NCI-H1417 (cell line): ENCODE data around the gene SNX21.
"Not testable (repeated sequence)": the region's sequence is repeated elsewhere in the genome, so short reads cannot be mapped to it uniquely, and the experiment has no call there.

Source experiments
- DNase-seq, 3 experiments: peaks; one replicate each; lab custom pipeline; 2025; lab: John Stamatoyannopoulos, UW

SNX21 gene

DNA sequence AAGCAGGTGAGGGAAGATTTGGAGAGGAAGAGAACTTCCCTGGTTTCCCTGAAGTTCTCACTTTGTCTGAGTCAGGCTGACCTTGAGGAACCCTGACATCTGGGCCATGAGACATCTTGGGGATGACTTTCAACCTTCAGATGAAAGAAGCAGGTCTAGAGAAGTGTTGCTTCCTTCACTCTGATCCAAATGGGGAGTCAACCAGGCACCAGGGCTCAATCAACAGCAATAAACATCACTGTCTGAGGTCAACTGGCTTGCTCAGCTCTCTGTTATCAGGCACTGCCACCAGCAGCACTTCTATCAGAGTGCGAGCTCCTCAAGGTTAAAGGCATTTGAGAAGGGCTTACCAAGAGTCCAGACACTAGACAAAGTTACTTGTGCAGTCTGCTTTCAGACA, 17.3 kb downstream of the SNX21 start:
- DNase-seq, result no peak

DNA sequence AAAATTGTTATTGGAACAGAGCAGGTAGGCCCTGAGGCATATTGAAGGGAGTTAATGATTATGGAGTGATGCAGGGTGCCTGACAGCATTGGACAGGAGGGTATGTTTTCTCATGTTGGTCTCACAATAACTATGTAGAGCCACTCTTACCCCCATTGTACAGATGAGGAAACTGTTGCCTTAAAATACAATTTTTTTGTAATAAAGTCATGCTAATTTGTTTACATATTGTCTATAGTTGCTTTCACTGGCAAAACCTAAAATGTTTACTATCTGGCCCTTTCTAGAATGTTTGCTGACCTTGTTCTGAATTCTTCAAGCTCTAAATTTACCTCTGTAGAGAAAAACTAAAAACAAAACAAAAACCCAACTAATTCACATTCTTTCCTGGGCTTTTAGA, 17.9 kb downstream of the SNX21 start:
- no peak for DNase-seq

DNA sequence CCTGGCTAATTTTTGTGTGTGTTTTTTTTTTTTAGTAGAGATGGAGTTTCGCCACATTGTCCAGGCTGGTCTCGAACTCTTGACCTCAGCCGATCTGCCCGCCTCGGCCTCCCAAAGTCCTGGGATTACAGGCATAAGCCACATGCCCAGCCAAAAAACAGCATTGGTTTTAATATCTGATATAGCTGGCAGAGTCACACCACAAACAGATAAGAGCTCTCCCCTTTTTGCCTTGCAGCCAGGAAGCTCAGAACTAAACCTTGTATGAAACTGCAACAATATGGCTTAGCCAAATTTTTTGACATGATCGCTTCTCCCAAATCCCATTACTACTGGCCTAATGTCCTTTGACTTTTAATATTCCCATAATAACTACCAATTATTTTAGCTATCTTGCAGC, 18.7 kb downstream of the SNX21 start:
- DNase-seq, result no peak

DNA sequence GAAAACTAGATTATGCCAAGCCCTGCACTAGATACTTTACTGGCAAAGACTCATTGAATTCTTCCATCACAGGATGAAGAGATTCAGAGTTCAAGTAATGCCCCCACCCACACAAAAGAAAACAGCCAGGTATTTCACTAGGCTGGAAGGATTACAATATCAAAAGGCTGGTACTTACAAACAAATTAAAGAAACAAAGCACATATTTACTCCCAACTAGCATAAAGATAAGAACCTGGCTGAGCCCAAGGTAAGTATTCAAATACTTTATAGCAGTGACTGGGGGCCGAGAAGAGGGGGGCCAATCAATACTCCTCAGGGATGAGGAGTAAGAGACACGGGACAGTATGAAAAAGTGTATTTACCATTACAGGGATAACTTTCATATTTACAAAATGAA, 19.9 kb downstream of the SNX21 start:
- no peak for DNase-seq

DNA sequence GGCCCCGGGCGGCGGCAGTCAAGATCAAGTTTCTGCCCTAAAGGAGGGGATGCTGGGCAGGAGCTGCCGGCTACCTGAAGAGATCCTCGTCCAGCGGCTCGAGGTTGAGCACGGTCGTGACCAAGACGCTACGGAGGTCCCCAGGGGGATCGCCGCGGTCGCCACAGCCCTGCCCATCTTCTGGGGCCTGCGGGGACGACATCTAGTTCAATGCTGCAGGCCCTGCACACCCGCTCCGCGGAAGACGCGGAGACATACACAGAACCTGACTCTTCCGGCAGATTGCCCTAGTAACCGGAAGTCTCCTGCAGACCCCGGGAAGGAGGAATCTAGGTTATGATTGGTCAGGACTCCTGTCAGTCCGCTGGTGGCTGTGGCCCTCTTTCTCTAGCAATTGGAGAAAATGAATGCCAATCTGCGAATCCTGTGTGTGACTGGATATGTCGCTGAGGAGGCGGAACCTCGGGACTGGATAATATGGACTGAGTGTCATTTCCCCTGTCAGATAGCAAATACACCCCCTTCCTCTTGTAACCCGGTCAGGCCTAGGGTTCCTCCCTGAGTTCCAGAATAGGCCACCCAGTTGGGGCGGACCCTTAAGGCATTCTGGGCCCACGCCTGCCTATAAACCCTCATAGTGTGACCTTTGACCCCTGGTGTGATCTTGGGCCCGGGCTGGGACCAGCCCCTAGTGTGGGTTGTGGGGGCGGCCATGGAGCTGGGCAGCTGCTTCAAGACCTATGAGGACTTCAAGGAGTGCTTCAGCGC, 23.7 kb downstream of the SNX21 start, which contains the start of the genes ACOT8 and ZSWIM3:
Gene ACOT8, minus strand, starts transcription at position 279 of the 768 bp plus-strand sequence. Its CDS starts 77 bp downstream, at position 202.
Gene ZSWIM3, plus strand, starts transcription at position 501 of the 768 bp plus-strand sequence. Its CDS starts 212 bp downstream, at position 713.
- DNase-seq, result peak; percentile 100

- DNase-seq, result no peak
Measured at GRCh38 chr20:45857882-45858216, 24.2 kb downstream of the SNX21 start.

DNA sequence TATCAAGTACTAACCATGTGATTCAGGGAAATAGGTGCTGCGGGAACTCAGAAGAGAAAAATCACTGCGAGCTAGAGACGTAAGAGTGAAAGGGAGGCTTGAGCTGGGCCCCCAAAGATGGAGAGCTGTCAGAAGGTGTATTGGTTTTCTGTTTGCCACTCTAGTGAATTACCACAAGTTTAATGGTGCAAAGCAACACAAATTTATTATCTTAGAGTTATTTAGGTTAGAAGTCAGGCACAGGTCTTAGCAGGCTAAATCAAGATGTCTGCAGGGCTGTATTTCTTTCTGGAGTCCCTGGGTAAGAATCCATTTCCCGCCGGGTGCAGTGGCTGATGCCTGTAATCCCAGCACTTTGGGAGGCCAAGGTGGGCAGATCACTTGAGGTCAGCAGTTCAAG, 26.3 kb downstream of the SNX21 start:
- no peak for DNase-seq

GRCh38 chr20:45860560-45861220, 27.1 kb downstream of the SNX21 start:
- DNase-seq, result peak; percentile 5 to 48 (median 21)

DNA sequence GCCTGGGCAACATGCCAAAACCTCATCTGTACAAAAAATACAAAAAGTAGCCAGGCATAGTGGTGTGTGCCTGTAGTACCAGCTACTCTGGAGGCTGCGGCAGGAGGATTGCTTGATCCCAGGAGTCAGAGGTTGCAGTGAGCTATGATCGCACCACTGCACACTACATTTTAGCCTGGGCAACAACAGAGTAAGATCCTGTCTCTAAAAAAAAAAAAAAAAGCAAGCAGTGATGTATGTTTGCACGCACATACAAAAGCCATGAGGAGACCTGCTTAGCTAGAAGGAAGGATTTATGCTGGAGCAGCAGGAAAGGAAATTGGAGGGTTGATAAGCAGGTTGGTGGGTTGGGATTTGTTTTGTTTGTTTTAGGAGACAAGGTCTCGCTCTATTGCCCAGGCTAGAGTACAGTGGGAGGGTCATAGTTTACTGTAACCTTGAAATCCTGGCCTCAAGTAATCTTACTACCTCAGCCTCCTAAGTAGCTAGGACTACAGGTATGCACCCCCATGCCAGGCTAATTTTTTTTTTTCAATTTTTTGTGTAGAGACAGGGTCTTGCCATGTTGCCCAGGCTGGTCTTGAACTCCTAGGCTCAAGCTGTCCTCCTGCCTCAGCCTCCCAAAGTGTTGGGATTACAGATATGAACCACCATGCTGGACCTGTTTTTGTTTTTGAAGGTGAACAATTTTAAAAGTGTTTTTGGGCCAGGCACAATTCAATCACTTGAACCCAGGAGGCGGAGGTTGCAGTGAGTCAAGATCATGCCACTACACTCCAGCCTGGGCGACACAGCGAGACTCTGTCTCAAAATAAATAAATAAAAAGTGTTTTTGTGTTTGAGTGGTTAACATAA, 27.8 kb downstream of the SNX21 start:
- DNase-seq, result no peak

- DNase-seq, result no peak
Measured at GRCh38 chr20:45863543-45864470, 30.2 kb downstream of the SNX21 start.

DNA sequence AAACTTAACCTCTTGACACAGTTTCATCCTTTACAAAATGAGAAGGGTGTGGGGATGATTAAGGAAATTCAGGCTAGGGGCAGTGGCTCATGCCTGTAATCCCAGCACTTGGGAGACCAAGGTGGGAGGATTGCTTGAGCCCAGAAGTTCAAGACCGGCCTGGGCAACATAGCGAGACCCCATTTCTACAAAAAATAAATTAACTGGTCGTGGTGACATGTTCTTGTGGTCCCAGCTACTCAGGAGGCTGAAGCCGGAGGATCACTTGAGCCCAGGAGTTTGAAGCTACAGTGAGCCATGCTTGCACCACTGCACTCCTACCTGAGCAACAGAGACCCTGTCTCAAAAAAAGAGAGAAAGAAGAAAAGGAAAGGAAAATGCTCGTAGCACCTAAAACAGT, 32.9 kb downstream of the SNX21 start:
- DNase-seq, result no peak

- DNase-seq, result no peak
Measured at GRCh38 chr20:45867136-45867818, 33.7 kb downstream of the SNX21 start.

DNA sequence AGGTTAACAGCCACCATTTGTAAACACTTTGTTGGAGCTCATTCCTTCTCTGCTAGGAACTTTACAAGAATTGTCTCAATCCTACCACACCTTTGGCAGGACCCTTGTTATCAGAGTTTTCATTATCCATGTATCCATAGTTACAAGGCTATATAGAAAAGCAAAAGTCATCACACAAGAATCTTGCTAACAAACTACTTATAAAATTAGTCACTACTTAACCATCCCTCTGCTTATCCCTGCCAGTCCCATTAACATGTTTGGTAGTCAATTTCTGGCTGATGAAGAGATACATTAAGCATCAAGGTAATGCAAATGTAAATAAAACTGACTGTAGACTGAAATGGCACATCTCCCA, 34.2 kb downstream of the SNX21 start:
- no peak for DNase-seq

DNA sequence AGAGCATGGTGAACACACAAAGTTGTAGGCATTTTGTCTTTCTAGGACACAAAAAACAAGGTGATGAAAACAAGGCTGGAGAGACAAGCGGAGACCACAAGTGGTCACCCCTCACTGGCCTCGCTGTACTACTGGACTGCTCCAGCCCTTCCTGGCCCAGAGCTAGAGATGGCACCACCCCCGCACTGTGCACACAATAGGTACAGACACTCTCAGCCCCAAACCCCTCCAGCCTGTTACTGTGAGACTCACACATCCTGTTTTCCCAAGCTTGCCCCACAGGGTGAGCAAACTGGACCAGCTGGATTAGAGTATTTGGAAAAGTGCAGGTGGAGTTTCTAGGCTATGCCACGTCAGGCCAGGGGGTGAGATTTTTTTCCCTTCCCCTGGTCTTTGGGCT, 39.0 kb downstream of the SNX21 start:
- DNase-seq, result no peak

- DNase-seq, result no peak
Measured at GRCh38 chr20:45873409-45874103, 40.0 kb downstream of the SNX21 start.

DNA sequence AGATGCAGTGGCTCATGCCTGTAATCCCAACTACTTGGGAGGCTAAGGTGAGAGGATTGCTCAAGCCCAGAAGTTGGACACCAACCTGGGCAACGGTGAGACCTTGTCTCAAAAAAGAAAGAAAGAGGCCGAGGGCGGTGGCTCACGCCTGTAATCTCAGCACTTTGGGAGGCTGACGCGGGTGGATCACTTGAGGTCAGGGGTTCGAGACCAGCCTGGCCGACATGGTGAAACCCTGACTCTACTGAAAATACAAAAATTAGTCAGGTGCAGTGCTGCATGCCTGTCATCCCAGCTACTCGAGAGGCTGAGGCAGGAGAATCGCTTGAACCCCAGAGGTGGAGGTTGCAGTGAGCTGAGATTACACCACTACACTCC, 40.5 kb downstream of the SNX21 start:
- not testable (repeated sequence) for DNase-seq

- DNase-seq, result no peak
Measured at GRCh38 chr20:45874576-45874975, 41.0 kb downstream of the SNX21 start.

- peak in 1 of 3 experiments; percentile 27 for DNase-seq
Measured at GRCh38 chr20:45878076-45878761, 44.6 kb downstream of the SNX21 start.

GRCh38 chr20:45880988-45881788, 47.6 kb downstream of the SNX21 start, which contains the start of gene ZSWIM1:
Gene ZSWIM1 (plus strand): TSS chr20:45881227. CDS start chr20:45882593, 1,366 bp downstream.
- peak; percentile 99 to 100 (median 100) for DNase-seq
